Kidney (tissue), 14 donors: ENCODE results near the gene SYT9. TPM values are rescaled to one million over a fixed set of nuclear protein-coding genes. Genes with fewer than 3 reads are reported as not detected.

Experiments
- DNase-seq, 5 donors: peaks; one replicate each; pipeline ENCODE4 v3.0.0-alpha.2; 2013 to 2020
- FAIRE-seq: peaks from 2 replicates; lab custom pipeline; 2012; peaks lifted over from hg19 to GRCh38; lab: Jason Lieb, UNC
- H3K27ac ChIP-seq, 2 donors: one replicate each; pipeline ENCODE4 v1.7.0; 2013; ENCODE audit warnings: low read depth in 2 of 2, low read length in 2 of 2, inconsistent platforms in 1 of 2
- H3K27me3 ChIP-seq: one replicate; pipeline ENCODE4 v1.7.1; 2013; ENCODE audit warnings: low read length, inconsistent platforms; ENCODE audit not compliant: control insufficient read depth, insufficient read depth
- H3K36me3 ChIP-seq, 3 donors: one replicate each; pipeline versions ENCODE4 v1.7.0 to v1.7.1; 2013; ENCODE audit warnings: low read length in 3 of 3, control low read depth in 1 of 3, inconsistent platforms in 1 of 3; ENCODE audit not compliant: insufficient read depth in 3 of 3, control insufficient read depth in 2 of 3
- H3K4me1 ChIP-seq, 3 donors: one replicate each; pipeline versions ENCODE4 v1.7.0 to v1.7.1; 2013; ENCODE audit warnings: low read length in 3 of 3, inconsistent platforms in 1 of 3, low read depth in 1 of 3; ENCODE audit not compliant: control insufficient read depth in 2 of 3, insufficient read depth in 2 of 3
- H3K4me3 ChIP-seq, 3 donors: one replicate each; pipeline versions ENCODE4 v1.7.0 to v1.8.1; 2013; ENCODE audit warnings: low read length in 3 of 3, control low read depth in 1 of 3, inconsistent platforms in 1 of 3
- H3K9ac ChIP-seq, 3 donors: one replicate each; pipeline versions ENCODE4 v1.7.0 to v1.7.1; 2013; ENCODE audit warnings: low read length in 3 of 3, control low read depth in 1 of 3, inconsistent platforms in 1 of 3
- H3K9me3 ChIP-seq, 3 donors: one replicate each; pipeline versions ENCODE4 v1.7.0 to v1.7.1; 2013; ENCODE audit warnings: low read length in 3 of 3, control low read depth in 1 of 3, inconsistent platforms in 1 of 3; ENCODE audit not compliant: control insufficient read depth in 2 of 3, insufficient read depth in 1 of 3
- intact Hi-C: fragments of 100-400 bp; cut with DNase I; formaldehyde crosslinking; loops from one replicate; pipeline ENCODE4 v1.11.1; 2022
- polyA plus RNA-seq: library from polyadenylated mRNA; stranded (reverse); fragments of 350-450 nt; fragmentation: Illumina TruSeq; extraction: RNeasy Lipid Tissue Mini Kit (QIAGEN cat#74804); gene quantifications from one replicate; pipeline ENCODE4 v1.2.3, GENCODE V29; 2014; ENCODE audit warnings: low read depth, low replicate concordance; ENCODE audit not compliant: insufficient read depth
- total RNA-seq: library from RNA; stranded (reverse); fragmentation: NEBNext Ultra II Directional; extraction: Animal tissue kit (Norgen Biotek cat#: 25700); gene quantifications from one replicate; pipeline ENCODE4 v1.2.1, GENCODE V29; 2021
- TF ChIP-seq, protein P1 (sequence below): IDR thresholded peaks from 3 replicates; pipeline ENCODE4 v1.5.1; 2012; ENCODE audit warnings: mild to moderate bottlenecking, moderate library complexity, borderline replicate concordance; ENCODE audit not compliant: insufficient read depth; ENCODE audit errors: extremely low read depth
- donor health status: control.
- donor health status: control.
- donor health status: control.
- donor health status: control.
- donor health status: control.
- donor health status: DM: yes; HTN: yes; CAD: no.
- donor health status: Normal renal cell carcinoma (clear cell type).

The SYT9 gene
- total and polyA plus RNA-seq, 2 donors from 2014 or later = 1.5 to 2.7 TPM

GRCh38 chr11:7416080-7416479 lies 164.4 kb downstream of the SYT9 start:
- Histone ChIP-seq H3K9ac (no peak overlapping the region), H3K36me3 (no peaks in the 10 kb centered on the region), H3K9me3 (no peaks in the 10 kb centered on the region), H3K27me3 (no peaks in the 10 kb centered on the region), H3K4me3 (no peak overlapping the region), H3K4me1 (no peaks in the 10 kb centered on the region), H3K27ac (no peak overlapping the region)
- DNase-seq = no peak
- TF ChIP-seq, protein P1, sequence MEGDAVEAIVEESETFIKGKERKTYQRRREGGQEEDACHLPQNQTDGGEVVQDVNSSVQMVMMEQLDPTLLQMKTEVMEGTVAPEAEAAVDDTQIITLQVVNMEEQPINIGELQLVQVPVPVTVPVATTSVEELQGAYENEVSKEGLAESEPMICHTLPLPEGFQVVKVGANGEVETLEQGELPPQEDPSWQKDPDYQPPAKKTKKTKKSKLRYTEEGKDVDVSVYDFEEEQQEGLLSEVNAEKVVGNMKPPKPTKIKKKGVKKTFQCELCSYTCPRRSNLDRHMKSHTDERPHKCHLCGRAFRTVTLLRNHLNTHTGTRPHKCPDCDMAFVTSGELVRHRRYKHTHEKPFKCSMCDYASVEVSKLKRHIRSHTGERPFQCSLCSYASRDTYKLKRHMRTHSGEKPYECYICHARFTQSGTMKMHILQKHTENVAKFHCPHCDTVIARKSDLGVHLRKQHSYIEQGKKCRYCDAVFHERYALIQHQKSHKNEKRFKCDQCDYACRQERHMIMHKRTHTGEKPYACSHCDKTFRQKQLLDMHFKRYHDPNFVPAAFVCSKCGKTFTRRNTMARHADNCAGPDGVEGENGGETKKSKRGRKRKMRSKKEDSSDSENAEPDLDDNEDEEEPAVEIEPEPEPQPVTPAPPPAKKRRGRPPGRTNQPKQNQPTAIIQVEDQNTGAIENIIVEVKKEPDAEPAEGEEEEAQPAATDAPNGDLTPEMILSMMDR = no peak
- FAIRE-seq = no peak
- intact Hi-C loops = no loop called here

DNA sequence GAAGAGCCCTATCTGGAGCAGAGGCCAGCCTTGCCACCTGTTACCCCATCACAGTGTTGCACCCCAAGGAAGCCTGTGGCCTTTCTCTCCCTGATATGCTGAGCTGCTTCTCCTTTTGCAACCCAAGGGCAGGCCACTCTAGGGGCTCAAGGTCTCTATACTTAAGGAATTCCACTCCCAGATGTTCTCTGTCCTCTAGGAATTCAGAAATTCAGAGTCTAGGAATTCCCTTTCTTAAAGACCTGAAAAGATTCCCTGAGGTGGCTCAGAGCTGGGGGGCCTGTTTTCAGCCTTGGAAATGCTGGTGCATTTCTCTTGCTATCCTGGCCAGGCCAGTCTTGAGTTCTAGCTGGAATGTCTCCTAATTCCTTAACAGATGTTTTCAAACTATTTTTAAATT lies 165.6 kb downstream of the SYT9 start:
- Histone ChIP-seq H3K4me3 (no peak overlapping the region), H3K27ac (no peak overlapping the region), H3K9ac (no peak overlapping the region), H3K9me3 (no peaks in the 10 kb centered on the region), H3K4me1 (no peaks in the 10 kb centered on the region), H3K27me3 (no peaks in the 10 kb centered on the region), H3K36me3 (no peaks in the 10 kb centered on the region)
- FAIRE-seq = no peak
- DNase-seq = no peak
- intact Hi-C loops = no loop called here
- TF ChIP-seq, protein P1 = no peak

GRCh38 chr11:7418061-7418460 lies 166.4 kb downstream of the SYT9 start:
- H3K9ac ChIP-seq = no peak overlapping the region
- no peaks in the 10 kb centered on the region for H3K36me3 ChIP-seq
- no peaks in the 10 kb centered on the region for H3K27me3 ChIP-seq
- no peak overlapping the region for H3K4me3 ChIP-seq
- FAIRE-seq (no peak), DNase-seq (no peak)
- no peaks in the 10 kb centered on the region for H3K9me3 ChIP-seq
- intact Hi-C loops = no loop called here
- H3K27ac ChIP-seq = no peak overlapping the region
- H3K4me1 ChIP-seq = no peaks in the 10 kb centered on the region
- TF ChIP-seq, protein P1 = no peak

DNA sequence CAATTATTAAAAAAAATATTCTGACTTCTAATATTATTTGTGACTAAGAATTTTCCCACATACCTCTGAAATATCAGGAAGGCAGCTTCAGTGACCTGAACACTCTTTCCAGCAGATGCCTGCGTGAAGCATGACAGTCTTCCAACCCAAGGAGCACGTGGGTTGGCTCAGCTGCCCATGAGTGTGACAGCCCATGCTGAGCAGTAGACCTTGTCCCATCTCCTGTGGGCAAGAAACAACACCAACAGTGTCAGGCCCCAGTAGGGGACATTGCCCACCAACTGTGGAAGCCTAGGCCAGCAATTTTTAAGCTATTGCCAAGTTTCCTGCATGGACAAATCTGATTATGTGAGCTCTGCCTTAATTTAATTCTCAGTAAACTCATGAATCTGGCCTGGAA lies 167.2 kb downstream of the SYT9 start:
- intact Hi-C loops = no loop called here

More for the DNA sequence above, 167.2 kb downstream of the SYT9 start:
- H3K4me1 ChIP-seq = no peaks in the 10 kb centered on the region
- H3K9me3 ChIP-seq = no peaks in the 10 kb centered on the region
- DNase-seq (peak in 2 of 5 donors; percentile 8 to 20), FAIRE-seq (no peak)
- H3K4me3 ChIP-seq = no peak overlapping the region
- no peaks in the 10 kb centered on the region for H3K27me3 ChIP-seq
- no peak overlapping the region for H3K9ac ChIP-seq
- H3K36me3 ChIP-seq = no peaks in the 10 kb centered on the region
- TF ChIP-seq, protein P1 = no peak
- no peak overlapping the region for H3K27ac ChIP-seq
